ENCODE measurements around the gene LUC7L3.

The LUC7L3 gene

GRCh38 chr17:50683434-50684287 is 35.7 kb upstream of the LUC7L3 start:
- Histone ChIP-seq H3K9me3 (ENCODE audit: insufficient read depth, low read length) (no peaks in the 10 kb centered on the region), H3K4me1 (ENCODE audit: insufficient read depth, insufficient read length) (peaks cover 17% of the 10 kb centered on the region), H3K9ac (ENCODE audit: insufficient read length, low read depth) (no peak overlapping the region), H3K36me3 (ENCODE audit: insufficient read depth, insufficient read length, low read length) (no peaks in the 10 kb centered on the region), H3K27me3 (ENCODE audit: insufficient read depth, insufficient read length) (no peaks in the 10 kb centered on the region), H3K4me3 (ENCODE audit: insufficient read length, low read depth) (no peak overlapping the region)
- TF ChIP-seq SUZ12 (IDR thresholded peaks at IDR 0.05; ENCODE audit: extremely low read depth, insufficient read depth, insufficient read length), result no peak
- TF ChIP-seq YY1 (IDR thresholded peaks at IDR 0.05; ENCODE audit: insufficient read depth, insufficient read length), result no peak
- TF ChIP-seq ZNF274 (IDR thresholded peaks at IDR 0.05; ENCODE audit: low read depth, low read length), result no peak
- DNase-seq (ENCODE audit: low read depth, low spot score), result no peak

- Histone ChIP-seq H3K9me3 (ENCODE audit: insufficient read depth, low read length) (no peaks in the 10 kb centered on the region), H3K9ac (ENCODE audit: insufficient read length, low read depth) (no peak overlapping the region), H3K4me3 (ENCODE audit: insufficient read length, low read depth) (no peak overlapping the region), H3K27me3 (ENCODE audit: insufficient read depth, insufficient read length) (no peaks in the 10 kb centered on the region), H3K36me3 (ENCODE audit: insufficient read depth, insufficient read length, low read length) (no peaks in the 10 kb centered on the region), H3K4me1 (ENCODE audit: insufficient read depth, insufficient read length) (peaks cover 19% of the 10 kb centered on the region)
- DNase-seq (ENCODE audit: low read depth, low spot score), result no peak
- TF ChIP-seq SUZ12 (IDR thresholded peaks at IDR 0.05; ENCODE audit: extremely low read depth, insufficient read depth, insufficient read length), result no peak
- TF ChIP-seq ZNF274 (IDR thresholded peaks at IDR 0.05; ENCODE audit: low read depth, low read length), result no peak
These were observed 35.2 kb upstream of the LUC7L3 start for GRCh38 chr17:50684288-50684611.

- DNase-seq (ENCODE audit: low read depth, low spot score), result no peak
- Histone ChIP-seq H3K4me3 (ENCODE audit: insufficient read length, low read depth) (no peak overlapping the region), H3K9ac (ENCODE audit: insufficient read length, low read depth) (no peak overlapping the region), H3K36me3 (ENCODE audit: insufficient read depth, insufficient read length, low read length) (no peaks in the 10 kb centered on the region), H3K9me3 (ENCODE audit: insufficient read depth, low read length) (no peaks in the 10 kb centered on the region), H3K27me3 (ENCODE audit: insufficient read depth, insufficient read length) (no peaks in the 10 kb centered on the region), H3K4me1 (ENCODE audit: insufficient read depth, insufficient read length) (peaks cover 24% of the 10 kb centered on the region)
- no peak for TF ChIP-seq SUZ12 (IDR thresholded peaks at IDR 0.05; ENCODE audit: extremely low read depth, insufficient read depth, insufficient read length)
- no peak for TF ChIP-seq YY1 (IDR thresholded peaks at IDR 0.05; ENCODE audit: insufficient read depth, insufficient read length)
These were observed 34.6 kb upstream of the LUC7L3 start for GRCh38 chr17:50684612-50685333.

GRCh38 chr17:50685334-50685665 is 34.1 kb upstream of the LUC7L3 start:
- Histone ChIP-seq H3K27me3 (ENCODE audit: insufficient read depth, insufficient read length) (no peaks in the 10 kb centered on the region), H3K4me3 (ENCODE audit: insufficient read length, low read depth) (no peak overlapping the region), H3K9me3 (ENCODE audit: insufficient read depth, low read length) (no peaks in the 10 kb centered on the region), H3K36me3 (ENCODE audit: insufficient read depth, insufficient read length, low read length) (no peaks in the 10 kb centered on the region), H3K4me1 (ENCODE audit: insufficient read depth, insufficient read length) (peaks cover 28% of the 10 kb centered on the region), H3K9ac (ENCODE audit: insufficient read length, low read depth) (no peak overlapping the region)
- DNase-seq (ENCODE audit: low read depth, low spot score), result no peak
- TF ChIP-seq YY1 (IDR thresholded peaks at IDR 0.05; ENCODE audit: insufficient read depth, insufficient read length) (no peak), ZNF274 (IDR thresholded peaks at IDR 0.05; ENCODE audit: low read depth, low read length) (no peak), SUZ12 (IDR thresholded peaks at IDR 0.05; ENCODE audit: extremely low read depth, insufficient read depth, insufficient read length) (no peak)

- TF ChIP-seq ZNF274 (IDR thresholded peaks at IDR 0.05; ENCODE audit: low read depth, low read length) (no peak), SUZ12 (IDR thresholded peaks at IDR 0.05; ENCODE audit: extremely low read depth, insufficient read depth, insufficient read length) (no peak), YY1 (IDR thresholded peaks at IDR 0.05; ENCODE audit: insufficient read depth, insufficient read length) (no peak)
- no peaks in the 10 kb centered on the region for H3K27me3 ChIP-seq (ENCODE audit: insufficient read depth, insufficient read length)
- H3K36me3 ChIP-seq (ENCODE audit: insufficient read depth, insufficient read length, low read length), result no peaks in the 10 kb centered on the region
- H3K9me3 ChIP-seq (ENCODE audit: insufficient read depth, low read length), result no peaks in the 10 kb centered on the region
- H3K4me3 ChIP-seq (ENCODE audit: insufficient read length, low read depth), result no peak overlapping the region
- no peak overlapping the region for H3K9ac ChIP-seq (ENCODE audit: insufficient read length, low read depth)
- H3K4me1 ChIP-seq (ENCODE audit: insufficient read depth, insufficient read length), result peaks cover 34% of the 10 kb centered on the region
- DNase-seq (ENCODE audit: low read depth, low spot score), result no peak
These were observed 33.5 kb upstream of the LUC7L3 start for GRCh38 chr17:50685691-50686493.

- no peak for DNase-seq (ENCODE audit: low read depth, low spot score)
- TF ChIP-seq YY1 (IDR thresholded peaks at IDR 0.05; ENCODE audit: insufficient read depth, insufficient read length) (no peak), SUZ12 (IDR thresholded peaks at IDR 0.05; ENCODE audit: extremely low read depth, insufficient read depth, insufficient read length) (no peak), ZNF274 (IDR thresholded peaks at IDR 0.05; ENCODE audit: low read depth, low read length) (no peak)
- H3K4me1 ChIP-seq (ENCODE audit: insufficient read depth, insufficient read length), result peaks cover 35% of the 10 kb centered on the region
- H3K9ac ChIP-seq (ENCODE audit: insufficient read length, low read depth), result no peak overlapping the region
- no peak overlapping the region for H3K4me3 ChIP-seq (ENCODE audit: insufficient read length, low read depth)
- no peaks in the 10 kb centered on the region for H3K27me3 ChIP-seq (ENCODE audit: insufficient read depth, insufficient read length)
- H3K9me3 ChIP-seq (ENCODE audit: insufficient read depth, low read length), result no peaks in the 10 kb centered on the region
- H3K36me3 ChIP-seq (ENCODE audit: insufficient read depth, insufficient read length, low read length), result peaks cover 3% of the 10 kb centered on the region
These were observed 32.8 kb upstream of the LUC7L3 start for GRCh38 chr17:50686494-50687199.
